ENCODE data around the gene SAXO1.

DNA sequence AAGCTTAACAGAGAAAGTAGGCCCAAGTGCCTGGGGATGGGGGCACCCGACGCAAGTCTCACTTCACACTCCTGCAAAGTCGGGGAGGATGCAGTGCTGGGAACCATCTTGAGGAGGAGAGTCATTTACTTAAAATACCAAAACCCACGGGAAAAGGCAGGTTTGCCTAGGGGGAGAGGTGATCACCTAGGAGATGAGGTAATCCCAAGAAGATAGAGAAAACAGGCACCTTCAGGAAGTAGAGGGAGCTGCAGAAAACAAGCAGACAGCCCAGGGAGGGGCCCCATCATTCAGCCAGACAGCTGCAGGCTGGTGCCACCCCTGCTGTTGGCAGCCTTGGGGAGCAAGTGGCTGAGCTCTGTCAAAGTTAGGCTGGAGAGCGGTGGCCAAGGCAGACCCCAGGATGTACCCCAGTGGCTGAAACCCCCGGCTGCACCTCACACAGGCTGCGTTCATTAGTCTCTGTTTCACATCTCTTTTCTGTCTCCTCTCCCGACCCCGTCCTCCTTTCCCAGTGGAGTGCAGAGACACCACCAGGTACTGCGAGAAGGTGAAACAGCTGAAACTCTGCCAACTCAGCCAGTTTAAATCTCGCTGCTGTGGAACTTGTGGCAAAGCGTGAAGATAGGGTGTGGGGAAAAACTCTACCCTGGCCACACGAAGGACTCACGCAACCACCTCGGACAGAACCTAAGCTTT lies 124.9 kb downstream of the SAXO1 start:
- TF ChIP-seq, protein P1, sequence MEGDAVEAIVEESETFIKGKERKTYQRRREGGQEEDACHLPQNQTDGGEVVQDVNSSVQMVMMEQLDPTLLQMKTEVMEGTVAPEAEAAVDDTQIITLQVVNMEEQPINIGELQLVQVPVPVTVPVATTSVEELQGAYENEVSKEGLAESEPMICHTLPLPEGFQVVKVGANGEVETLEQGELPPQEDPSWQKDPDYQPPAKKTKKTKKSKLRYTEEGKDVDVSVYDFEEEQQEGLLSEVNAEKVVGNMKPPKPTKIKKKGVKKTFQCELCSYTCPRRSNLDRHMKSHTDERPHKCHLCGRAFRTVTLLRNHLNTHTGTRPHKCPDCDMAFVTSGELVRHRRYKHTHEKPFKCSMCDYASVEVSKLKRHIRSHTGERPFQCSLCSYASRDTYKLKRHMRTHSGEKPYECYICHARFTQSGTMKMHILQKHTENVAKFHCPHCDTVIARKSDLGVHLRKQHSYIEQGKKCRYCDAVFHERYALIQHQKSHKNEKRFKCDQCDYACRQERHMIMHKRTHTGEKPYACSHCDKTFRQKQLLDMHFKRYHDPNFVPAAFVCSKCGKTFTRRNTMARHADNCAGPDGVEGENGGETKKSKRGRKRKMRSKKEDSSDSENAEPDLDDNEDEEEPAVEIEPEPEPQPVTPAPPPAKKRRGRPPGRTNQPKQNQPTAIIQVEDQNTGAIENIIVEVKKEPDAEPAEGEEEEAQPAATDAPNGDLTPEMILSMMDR (conservative IDR thresholded peaks at IDR 0.05 in 1 of 2, IDR thresholded peaks at IDR 0.05 in 1 of 2; ENCODE audit: extremely low read depth in 1 of 2, insufficient read depth in 1 of 2, low read depth in 1 of 2, low read length in 2 of 2), result no peak
- TF ChIP-seq EZH2 (IDR thresholded peaks at IDR 0.05; ENCODE audit: borderline replicate concordance, low read length), result no peak
